Measurements from ENCODE around the gene NOL4L. TPM values are rescaled to one million over a fixed set of nuclear protein-coding genes. Genes with fewer than 3 reads are reported as not detected.

The NOL4L gene
- total RNA-seq, 1 donor from 2014 or later, result 44.1 TPM

DNA sequence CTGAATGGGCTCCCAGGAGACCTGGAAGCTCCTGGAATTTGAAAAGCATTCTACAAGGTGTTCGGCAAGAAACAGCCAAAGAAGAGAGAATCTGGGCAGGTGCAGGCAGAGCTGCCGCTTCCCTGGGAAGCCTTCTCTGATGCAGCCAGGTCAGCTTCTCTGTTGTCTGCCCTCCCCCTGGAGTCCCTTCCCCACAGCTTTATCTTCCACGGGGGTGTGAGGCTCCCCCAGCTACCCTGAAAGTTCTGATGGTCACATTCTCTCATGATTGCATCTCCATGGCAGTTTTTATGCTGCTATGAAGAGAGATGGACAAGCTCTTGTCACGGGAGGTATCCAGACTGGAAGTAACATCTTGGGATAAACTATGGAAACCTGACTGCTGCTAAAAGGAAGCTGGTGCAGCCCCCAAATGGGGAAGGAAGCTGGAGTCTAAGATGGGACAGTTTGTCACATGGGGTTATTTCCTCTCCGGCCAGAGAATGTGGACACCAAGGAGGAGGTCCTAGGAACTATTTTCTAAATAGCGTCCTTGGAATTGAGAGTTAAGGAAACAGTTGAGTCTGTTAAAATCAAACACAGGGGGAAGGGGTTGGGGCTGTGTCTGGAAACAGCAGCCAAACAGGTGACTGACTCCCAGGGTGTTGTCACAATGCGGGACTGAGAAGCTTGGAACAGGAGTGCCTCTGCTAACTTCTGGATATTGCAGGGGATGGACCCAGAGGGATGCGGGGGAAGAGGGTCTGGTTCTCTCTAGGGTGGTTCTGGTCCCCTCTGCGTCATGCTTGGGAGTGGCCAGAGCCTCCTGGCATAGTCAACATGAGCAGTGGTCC is 135.9 kb downstream of the NOL4L start:
- H3K4me3 ChIP-seq (ENCODE audit: low read depth, low read length), result no peak overlapping the region
- TF ChIP-seq, protein P1, sequence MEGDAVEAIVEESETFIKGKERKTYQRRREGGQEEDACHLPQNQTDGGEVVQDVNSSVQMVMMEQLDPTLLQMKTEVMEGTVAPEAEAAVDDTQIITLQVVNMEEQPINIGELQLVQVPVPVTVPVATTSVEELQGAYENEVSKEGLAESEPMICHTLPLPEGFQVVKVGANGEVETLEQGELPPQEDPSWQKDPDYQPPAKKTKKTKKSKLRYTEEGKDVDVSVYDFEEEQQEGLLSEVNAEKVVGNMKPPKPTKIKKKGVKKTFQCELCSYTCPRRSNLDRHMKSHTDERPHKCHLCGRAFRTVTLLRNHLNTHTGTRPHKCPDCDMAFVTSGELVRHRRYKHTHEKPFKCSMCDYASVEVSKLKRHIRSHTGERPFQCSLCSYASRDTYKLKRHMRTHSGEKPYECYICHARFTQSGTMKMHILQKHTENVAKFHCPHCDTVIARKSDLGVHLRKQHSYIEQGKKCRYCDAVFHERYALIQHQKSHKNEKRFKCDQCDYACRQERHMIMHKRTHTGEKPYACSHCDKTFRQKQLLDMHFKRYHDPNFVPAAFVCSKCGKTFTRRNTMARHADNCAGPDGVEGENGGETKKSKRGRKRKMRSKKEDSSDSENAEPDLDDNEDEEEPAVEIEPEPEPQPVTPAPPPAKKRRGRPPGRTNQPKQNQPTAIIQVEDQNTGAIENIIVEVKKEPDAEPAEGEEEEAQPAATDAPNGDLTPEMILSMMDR (conservative IDR thresholded peaks at IDR 0.05; ENCODE audit: low read depth, low read length), result no peak
- DNase-seq (ENCODE audit: low read depth), result no peak

DNA sequence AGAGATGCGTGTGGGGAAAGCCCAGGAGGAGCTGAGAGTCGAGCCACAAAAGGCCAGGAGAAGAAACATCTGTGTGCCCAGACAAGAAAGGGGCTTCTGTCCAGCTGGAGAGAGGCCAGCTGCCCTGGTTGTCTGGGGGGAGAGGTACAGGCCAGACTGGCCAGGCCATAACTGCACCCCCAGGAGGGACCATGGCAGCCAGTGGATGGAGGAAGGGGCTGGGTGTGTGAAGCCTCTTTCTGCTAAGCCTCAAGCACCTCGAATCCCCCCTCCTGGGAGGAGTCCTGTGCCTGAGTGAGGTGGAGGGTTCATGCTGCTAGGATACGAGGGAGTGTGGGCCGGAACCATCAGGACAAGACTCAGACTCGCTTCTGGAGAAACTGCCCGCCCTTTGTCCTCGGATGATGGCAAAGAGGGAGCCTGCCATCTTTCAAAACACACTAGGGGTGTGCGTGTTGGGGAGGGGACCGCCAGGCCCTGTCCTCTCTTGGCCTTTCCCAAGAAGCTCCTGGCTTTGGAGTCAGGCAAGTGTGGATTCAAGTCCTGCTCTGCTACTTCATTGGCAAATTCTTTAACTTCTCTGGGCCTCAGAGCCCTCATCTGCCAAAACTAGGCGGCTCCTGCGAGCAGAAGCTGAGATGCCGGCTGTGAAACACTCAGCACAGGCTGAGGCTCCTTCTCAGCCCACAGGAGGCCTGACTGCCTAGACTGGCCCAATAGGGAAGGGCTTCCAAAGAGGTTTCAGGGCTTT is 136.7 kb downstream of the NOL4L start:
- DNase-seq (ENCODE audit: low read depth), result no peak
- no peak overlapping the region for H3K4me3 ChIP-seq (ENCODE audit: low read depth, low read length)
- TF ChIP-seq, protein P1 (conservative IDR thresholded peaks at IDR 0.05; ENCODE audit: low read depth, low read length), result no peak

DNA sequence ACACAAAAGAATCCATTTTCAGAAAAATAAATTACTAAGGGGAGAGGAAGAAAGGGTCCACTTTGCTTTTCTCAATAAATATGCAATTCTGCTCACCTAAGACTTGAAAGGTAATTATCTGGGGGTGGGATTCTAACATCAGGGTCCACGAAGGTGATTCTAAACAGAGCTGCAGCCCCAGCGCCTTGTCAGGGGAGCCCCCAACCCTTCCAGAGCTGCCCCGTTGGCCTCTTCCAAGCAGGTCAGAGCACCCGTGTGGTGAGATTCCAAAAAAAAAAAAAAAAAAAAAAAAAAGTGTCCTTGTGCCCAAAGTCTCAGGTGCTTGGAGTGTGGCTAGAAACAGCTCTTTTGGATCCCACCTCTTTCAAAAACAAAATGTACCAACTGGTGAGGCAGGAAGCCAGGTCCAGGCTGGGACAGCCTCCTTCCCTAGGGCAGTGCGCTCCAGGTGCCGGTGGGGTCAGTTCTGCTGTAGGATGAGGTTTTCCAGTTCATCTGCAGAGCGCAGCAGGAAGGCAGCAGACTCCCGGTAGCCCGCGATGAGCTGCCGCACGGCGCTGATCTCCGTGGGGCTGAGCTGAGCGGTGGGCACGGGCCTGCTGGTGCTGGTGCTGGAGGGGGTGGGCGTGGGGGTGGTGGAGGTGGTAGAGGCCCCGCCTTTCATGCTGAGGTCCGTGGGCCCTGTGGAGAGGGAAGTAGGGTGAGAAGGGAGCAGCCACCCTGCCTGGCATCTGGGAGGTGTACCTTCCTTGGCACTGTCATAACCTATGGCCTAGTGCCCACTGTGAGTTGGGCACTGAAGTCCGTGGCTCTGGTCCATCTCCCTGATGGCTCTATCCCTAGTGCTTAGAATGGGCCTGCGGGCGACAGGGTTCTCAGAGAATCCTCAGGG is 137.8 kb downstream of the NOL4L start:
- H3K4me3 ChIP-seq (ENCODE audit: low read depth, low read length), result no peak overlapping the region
- TF ChIP-seq, protein P1 (conservative IDR thresholded peaks at IDR 0.05; ENCODE audit: low read depth, low read length), result no peak
- no peak for DNase-seq (ENCODE audit: low read depth)

DNA sequence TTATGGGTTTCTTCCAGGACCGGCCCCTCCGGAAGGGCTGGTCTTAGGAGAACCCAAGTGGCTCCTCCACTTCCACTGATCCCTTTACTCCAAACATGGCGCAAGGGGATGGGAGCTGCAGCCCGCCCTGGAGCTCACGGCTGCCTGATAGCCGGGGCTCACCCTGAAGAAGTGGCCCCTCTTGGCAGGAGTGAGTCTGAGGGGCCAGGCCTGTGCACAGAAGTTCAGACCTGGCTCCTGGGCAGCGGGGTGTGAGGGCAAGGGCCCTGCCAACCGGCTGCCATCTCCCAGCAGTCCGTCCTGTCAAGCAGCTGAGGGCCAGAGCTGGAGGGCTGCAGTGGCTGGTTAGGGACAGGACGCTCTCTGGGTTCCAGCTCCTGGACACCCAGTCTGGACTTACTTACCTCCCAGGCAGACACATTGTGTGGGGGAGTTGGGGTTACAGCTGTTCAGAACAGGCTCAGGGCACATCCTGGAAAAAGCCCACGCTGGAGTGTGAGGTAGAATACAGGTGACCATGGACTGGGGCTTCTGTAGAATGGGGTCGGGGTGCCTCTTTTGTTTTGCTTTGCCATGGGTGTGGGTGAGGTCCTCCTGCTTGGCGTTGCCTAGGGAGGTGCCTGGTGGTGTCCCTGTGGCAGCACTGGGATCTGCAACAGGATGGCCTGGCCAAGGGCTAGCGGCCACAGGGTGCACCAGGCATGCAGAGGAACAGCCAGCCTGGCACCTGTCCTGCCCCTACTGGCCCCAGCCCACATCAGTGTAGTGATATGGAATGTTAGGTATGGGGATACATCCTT is 138.6 kb downstream of the NOL4L start:
- DNase-seq (ENCODE audit: low read depth), result no peak
- TF ChIP-seq, protein P1 (conservative IDR thresholded peaks at IDR 0.05; ENCODE audit: low read depth, low read length), result no peak
- H3K4me3 ChIP-seq (ENCODE audit: low read depth, low read length), result no peak overlapping the region

DNA sequence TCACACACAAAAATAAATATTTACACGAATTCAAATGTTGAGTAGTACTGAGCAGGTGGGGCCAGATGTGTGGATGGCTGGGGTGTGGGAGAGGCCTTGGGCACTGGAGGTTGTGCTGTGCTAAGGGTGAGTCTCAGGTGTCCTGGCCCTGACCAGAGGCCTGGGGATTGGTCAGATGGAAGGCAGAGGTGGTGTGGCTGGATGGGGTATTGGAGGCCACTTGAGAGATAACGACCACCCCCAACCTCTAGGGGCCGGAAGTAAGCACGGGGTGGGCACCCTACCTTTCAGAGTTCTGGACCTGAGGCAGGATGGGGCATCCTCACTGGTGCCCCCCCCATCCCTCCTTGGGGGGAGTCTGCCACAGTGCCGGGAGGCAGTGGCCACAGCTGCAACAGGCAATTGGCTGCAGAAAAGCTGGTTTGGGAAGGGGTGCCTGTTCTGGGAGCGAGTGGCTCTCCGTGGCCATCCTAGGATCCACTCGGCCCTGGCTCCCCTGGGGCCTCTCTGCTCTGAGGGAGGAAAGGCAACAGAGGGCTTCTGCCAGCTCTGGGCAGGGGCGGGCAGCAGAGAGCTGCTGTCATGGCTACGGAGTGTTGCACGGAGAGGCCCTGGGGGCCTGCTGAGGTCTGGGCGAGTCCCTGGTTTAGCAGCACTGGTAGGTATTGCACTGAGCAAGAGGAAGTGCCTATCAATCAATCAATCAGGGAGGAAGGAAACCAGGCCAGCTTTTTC is 139.4 kb downstream of the NOL4L start:
- TF ChIP-seq, protein P1 (conservative IDR thresholded peaks at IDR 0.05; ENCODE audit: low read depth, low read length), result no peak

More for the DNA sequence above, 139.4 kb downstream of the NOL4L start:
- no peak overlapping the region for H3K4me3 ChIP-seq (ENCODE audit: low read depth, low read length)
- DNase-seq (ENCODE audit: low read depth), result no peak
